GM19351 (cell line): Measurements from ENCODE around the gene STPG2.

ENCODE experiments used
- ATAC-seq: cut with Tn5 transposase; IDR thresholded peaks from one replicate; pipeline ENCODE4 v1.9.1; 2021; ENCODE audit warnings: mild to moderate bottlenecking, moderate library complexity; ENCODE audit not compliant: unreplicated experiment

Gene STPG2

DNA sequence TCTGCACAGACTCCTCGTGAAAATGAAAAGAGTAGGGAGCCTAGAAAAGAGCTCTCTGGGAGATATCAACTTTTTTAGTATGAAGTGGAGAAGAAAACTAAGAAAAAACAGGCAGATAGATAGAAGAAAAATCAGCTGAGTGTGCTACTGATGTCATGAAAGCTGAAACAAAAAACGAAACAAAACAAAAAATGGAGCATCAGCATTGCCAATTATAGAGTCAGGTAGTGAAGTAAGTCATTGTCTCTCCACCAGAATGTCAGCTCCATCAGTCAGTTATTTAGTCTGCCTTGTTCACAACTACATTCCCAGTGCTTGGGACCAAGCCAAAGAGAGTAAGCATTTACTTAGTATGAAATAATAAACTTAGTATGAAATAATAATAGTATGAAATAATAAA lies 595.1 kb downstream of the STPG2 start:
- ATAC-seq, result no peak

DNA sequence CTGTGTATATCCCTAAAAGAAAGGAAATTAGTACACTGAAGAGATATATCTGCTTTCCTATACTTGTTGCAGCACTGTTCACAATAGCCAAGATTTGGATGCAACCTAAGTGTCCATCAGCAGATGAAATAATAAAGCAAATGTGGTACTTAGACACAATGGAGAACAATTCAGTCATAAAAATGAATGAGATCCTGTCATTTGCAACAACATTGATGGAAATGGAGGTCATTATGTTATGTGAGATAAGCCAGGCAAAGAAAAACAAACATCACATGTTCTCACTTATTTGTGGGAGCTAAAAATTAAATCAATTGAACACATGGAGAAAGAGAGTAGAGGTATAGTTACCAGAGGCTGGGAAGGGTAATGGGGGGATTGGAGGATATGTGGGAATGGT lies 611.9 kb downstream of the STPG2 start:
- ATAC-seq, result no peak

DNA sequence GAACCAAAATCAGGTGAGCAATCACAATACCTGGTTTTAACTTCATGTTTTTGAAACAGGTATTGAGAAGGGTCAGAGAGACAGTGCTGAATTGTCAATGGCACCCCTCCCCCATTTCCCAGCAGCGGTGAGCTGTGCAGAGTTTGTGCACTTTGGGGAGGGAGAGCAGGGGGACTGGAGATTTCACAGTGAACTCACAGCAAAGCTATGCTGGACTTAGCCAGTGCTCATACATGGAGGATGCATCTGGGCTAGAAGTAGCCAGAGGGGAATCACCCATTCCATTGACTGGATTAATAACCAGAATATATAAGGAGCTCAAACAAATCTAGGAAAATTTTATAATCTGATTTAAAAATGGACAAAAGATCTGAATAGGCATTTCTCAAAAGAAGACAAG lies 612.6 kb downstream of the STPG2 start:
- ATAC-seq, result no peak

DNA sequence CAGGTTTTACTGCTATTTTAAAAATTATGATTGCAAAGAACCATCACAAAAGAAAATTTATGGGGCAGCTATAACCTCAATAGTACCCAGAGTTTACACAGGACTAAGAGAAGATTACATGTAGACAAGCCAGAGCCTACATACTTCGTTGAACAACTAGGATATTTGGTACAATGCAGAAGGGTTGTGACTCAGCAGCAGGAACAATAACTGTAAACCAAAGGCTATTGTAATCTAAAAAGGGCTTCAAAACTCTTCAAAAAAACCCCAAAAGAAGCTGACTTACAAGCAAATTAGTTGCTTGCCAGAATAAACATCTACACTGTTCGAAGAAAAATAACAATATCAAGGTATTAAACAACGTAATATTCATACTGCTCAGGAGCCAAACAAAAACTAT lies 618.0 kb downstream of the STPG2 start:
- ATAC-seq, result no peak

DNA sequence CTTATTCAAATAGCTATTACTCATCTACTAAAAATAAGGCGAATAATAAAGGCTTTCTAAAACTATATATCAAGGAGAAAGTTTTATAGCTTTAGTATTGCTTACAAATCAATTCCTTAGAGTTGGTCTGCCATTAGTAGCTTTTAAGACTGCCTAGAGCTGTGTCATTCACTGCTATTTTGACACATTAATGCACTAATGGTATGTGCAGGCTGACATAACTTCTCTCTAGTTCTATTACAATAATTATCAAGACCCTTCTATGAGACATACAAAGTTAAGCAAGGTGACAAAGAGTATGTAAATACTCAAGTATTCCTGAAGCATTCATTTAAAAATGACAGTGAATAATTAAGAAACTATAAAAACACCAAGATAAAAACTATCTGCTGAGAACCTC lies 625.3 kb downstream of the STPG2 start:
- ATAC-seq, result no peak

DNA sequence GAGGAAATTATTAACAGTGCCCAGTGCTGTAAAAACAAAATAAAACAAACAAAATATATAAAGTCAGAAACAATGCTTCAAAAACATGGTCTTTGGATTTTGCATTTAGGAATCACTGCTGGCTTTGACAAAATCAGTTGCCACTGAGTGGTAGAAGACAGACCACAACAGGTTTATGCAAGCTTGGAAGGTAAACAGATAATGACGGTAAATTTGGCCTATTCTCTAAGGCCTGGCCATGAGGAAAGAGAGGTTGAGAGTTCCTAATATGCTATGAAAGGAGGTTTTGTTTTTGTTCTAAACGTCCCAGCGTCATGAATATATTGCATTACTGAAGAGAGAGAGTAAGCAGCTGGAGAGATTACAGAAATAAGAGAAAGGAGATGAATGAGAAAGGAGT lies 629.4 kb downstream of the STPG2 start:
- no peak for ATAC-seq
